Measurements from ENCODE around the gene MRPL39.

MRPL39 gene

GRCh38 chr21:25584833-25585676 lies 22.2 kb downstream of the MRPL39 start:
- TF ChIP-seq ZNF8 (CRISPR knock-in tag; IDR thresholded peaks at IDR 0.05), result no peak
- TF ChIP-seq TCF4 (CRISPR knock-in tag; IDR thresholded peaks at IDR 0.05; ENCODE audit: borderline replicate concordance), result no peak
- TF ChIP-seq, protein P1, sequence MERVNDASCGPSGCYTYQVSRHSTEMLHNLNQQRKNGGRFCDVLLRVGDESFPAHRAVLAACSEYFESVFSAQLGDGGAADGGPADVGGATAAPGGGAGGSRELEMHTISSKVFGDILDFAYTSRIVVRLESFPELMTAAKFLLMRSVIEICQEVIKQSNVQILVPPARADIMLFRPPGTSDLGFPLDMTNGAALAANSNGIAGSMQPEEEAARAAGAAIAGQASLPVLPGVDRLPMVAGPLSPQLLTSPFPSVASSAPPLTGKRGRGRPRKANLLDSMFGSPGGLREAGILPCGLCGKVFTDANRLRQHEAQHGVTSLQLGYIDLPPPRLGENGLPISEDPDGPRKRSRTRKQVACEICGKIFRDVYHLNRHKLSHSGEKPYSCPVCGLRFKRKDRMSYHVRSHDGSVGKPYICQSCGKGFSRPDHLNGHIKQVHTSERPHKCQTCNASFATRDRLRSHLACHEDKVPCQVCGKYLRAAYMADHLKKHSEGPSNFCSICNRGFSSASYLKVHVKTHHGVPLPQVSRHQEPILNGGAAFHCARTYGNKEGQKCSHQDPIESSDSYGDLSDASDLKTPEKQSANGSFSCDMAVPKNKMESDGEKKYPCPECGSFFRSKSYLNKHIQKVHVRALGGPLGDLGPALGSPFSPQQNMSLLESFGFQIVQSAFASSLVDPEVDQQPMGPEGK (CRISPR knock-in tag; IDR thresholded peaks at IDR 0.05; ENCODE audit: borderline replicate concordance), result no peak
- TF ChIP-seq CSRNP3 (CRISPR knock-in tag; IDR thresholded peaks at IDR 0.05), result no peak
- TF ChIP-seq CSDC2 (CRISPR knock-in tag; IDR thresholded peaks at IDR 0.05), result no peak
- TF ChIP-seq ESRRG (CRISPR knock-in tag; IDR thresholded peaks at IDR 0.05), result no peak
- no peak for TF ChIP-seq PPARA (CRISPR knock-in tag; IDR thresholded peaks at IDR 0.05; ENCODE audit: borderline replicate concordance)
- TF ChIP-seq ZFP30 (CRISPR knock-in tag; IDR thresholded peaks at IDR 0.05), result no peak
- TF ChIP-seq ZC3H10 (CRISPR knock-in tag; IDR thresholded peaks at IDR 0.05), result no peak
- ATAC-seq, result no peak

DNA sequence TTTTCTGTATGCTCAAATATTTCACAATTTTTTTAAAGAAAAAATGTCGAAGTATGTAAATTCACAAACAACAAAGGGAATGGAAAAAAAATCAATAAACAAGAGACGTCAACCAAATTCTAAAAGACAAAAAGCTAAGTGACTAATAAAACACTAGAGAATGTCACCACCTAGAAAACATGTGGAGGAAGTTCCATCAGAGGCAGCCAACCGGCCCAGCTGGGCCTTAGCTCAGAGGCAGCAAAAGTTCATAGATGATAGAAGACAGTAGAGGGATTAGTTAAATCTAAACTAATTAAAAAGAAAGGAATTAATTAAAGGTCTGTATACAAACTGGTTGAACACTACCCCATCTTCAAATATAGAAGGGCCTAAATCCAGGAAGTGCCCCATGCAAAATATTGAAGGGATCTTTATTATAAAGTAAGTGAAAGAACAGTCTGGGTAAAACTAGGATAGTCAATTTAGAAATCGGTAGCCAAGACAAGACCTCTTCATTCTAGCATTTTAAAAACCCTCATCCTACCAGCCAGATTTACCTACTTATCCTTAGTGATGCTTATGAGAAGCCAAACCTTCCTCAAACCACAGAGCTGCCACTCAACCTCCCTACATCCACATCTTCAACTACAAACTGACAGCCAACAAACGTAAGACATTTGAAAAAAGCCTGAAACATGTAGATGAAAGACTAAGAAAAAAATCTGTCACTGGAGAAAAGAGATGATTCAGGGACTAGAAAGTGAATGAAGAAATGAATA lies 23.7 kb downstream of the MRPL39 start:
- no peak for TF ChIP-seq ISL1 (CRISPR knock-in tag; IDR thresholded peaks at IDR 0.05)
- no peak for TF ChIP-seq ZC3H10 (CRISPR knock-in tag; IDR thresholded peaks at IDR 0.05)
- TF ChIP-seq, protein P1 (CRISPR knock-in tag; IDR thresholded peaks at IDR 0.05; ENCODE audit: borderline replicate concordance), result no peak
- TF ChIP-seq, protein P2, sequence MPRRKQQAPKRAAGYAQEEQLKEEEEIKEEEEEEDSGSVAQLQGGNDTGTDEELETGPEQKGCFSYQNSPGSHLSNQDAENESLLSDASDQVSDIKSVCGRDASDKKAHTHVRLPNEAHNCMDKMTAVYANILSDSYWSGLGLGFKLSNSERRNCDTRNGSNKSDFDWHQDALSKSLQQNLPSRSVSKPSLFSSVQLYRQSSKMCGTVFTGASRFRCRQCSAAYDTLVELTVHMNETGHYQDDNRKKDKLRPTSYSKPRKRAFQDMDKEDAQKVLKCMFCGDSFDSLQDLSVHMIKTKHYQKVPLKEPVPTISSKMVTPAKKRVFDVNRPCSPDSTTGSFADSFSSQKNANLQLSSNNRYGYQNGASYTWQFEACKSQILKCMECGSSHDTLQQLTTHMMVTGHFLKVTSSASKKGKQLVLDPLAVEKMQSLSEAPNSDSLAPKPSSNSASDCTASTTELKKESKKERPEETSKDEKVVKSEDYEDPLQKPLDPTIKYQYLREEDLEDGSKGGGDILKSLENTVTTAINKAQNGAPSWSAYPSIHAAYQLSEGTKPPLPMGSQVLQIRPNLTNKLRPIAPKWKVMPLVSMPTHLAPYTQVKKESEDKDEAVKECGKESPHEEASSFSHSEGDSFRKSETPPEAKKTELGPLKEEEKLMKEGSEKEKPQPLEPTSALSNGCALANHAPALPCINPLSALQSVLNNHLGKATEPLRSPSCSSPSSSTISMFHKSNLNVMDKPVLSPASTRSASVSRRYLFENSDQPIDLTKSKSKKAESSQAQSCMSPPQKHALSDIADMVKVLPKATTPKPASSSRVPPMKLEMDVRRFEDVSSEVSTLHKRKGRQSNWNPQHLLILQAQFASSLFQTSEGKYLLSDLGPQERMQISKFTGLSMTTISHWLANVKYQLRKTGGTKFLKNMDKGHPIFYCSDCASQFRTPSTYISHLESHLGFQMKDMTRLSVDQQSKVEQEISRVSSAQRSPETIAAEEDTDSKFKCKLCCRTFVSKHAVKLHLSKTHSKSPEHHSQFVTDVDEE (CRISPR knock-in tag; IDR thresholded peaks at IDR 0.05), result no peak
- TF ChIP-seq OSR1 (CRISPR knock-in tag; IDR thresholded peaks at IDR 0.05), result no peak
- TF ChIP-seq ARNTL (CRISPR knock-in tag; IDR thresholded peaks at IDR 0.05; ENCODE audit: borderline replicate concordance, low read depth), result no peak
- TF ChIP-seq, protein P3, sequence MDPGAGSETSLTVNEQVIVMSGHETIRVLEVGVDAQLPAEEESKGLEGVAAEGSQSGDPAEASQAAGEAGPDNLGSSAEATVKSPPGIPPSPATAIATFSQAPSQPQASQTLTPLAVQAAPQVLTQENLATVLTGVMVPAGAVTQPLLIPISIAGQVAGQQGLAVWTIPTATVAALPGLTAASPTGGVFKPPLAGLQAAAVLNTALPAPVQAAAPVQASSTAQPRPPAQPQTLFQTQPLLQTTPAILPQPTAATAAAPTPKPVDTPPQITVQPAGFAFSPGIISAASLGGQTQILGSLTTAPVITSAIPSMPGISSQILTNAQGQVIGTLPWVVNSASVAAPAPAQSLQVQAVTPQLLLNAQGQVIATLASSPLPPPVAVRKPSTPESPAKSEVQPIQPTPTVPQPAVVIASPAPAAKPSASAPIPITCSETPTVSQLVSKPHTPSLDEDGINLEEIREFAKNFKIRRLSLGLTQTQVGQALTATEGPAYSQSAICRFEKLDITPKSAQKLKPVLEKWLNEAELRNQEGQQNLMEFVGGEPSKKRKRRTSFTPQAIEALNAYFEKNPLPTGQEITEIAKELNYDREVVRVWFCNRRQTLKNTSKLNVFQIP (CRISPR knock-in tag; IDR thresholded peaks at IDR 0.05; ENCODE audit: borderline replicate concordance, low read depth), result no peak
- no peak for TF ChIP-seq ZNF8 (CRISPR knock-in tag; IDR thresholded peaks at IDR 0.05)
- no peak for TF ChIP-seq ESRRG (CRISPR knock-in tag; IDR thresholded peaks at IDR 0.05)
- no peak for TF ChIP-seq GLIS3 (CRISPR knock-in tag; IDR thresholded peaks at IDR 0.05)
- TF ChIP-seq BACH2 (CRISPR knock-in tag; IDR thresholded peaks at IDR 0.05; ENCODE audit: borderline replicate concordance), result no peak
- no peak for TF ChIP-seq TOX (CRISPR knock-in tag; IDR thresholded peaks at IDR 0.05; ENCODE audit: borderline replicate concordance)
- TF ChIP-seq TCF4 (CRISPR knock-in tag; IDR thresholded peaks at IDR 0.05; ENCODE audit: borderline replicate concordance), result no peak
- TF ChIP-seq CREB5 (CRISPR knock-in tag; IDR thresholded peaks at IDR 0.05; ENCODE audit: low read depth), result no peak
- no peak for TF ChIP-seq CSRNP3 (CRISPR knock-in tag; IDR thresholded peaks at IDR 0.05)
- TF ChIP-seq ZNF70 (CRISPR knock-in tag; IDR thresholded peaks at IDR 0.05), result no peak
- no peak for TF ChIP-seq ZFP30 (CRISPR knock-in tag; IDR thresholded peaks at IDR 0.05)
- TF ChIP-seq SNAI2 (CRISPR knock-in tag; IDR thresholded peaks at IDR 0.05), result no peak
- ATAC-seq, result no peak

Measured in SK-N-SH treated with all-trans-retinoic acid at 6 μM for 48 hours (cell line).